MM.1S (cell line): ENCODE results near the gene HIF1AN.

Experiments
- DNase-seq: peaks from one replicate; pipeline ENCODE4 v3.0.0-alpha.2; 2015
- H2AFZ ChIP-seq: fragments of 300-600 bp; sonication (generic); 2 replicates; pipeline ENCODE4 v1.6.0; 2016; ENCODE audit warnings: antibody characterized with exemption, low read length
- H3F3A ChIP-seq: fragments of 300-600 bp; sonication (generic); 2 replicates; pipeline ENCODE4 v1.6.1; 2016; ENCODE audit warnings: mild to moderate bottlenecking, antibody characterized with exemption, low read length, moderate library complexity, mixed read lengths; ENCODE audit not compliant: insufficient read depth
- H3K27ac ChIP-seq: fragments of 300-600 bp; sonication (generic); 2 replicates; pipeline ENCODE4 v1.5.1; 2016; ENCODE audit warnings: mild to moderate bottlenecking, low read length
- H3K27me3 ChIP-seq: fragments of 300-600 bp; sonication (generic); replicated peaks from 2 replicates; pipeline ENCODE4 v1.6.0; 2016; ENCODE audit warnings: low read length; ENCODE audit not compliant: insufficient read depth
- H3K36me3 ChIP-seq: fragments of 300-600 bp; sonication (generic); replicated peaks from 2 replicates; pipeline ENCODE4 v1.6.1; 2016; ENCODE audit warnings: mild to moderate bottlenecking, low read length, mixed read lengths; ENCODE audit not compliant: insufficient read depth
- H3K4me1 ChIP-seq: fragments of 300-600 bp; sonication (generic); 2 replicates; pipeline ENCODE4 v1.6.1; 2016; ENCODE audit warnings: low read length, mixed read lengths
- H3K4me2 ChIP-seq: fragments of 300-600 bp; sonication (generic); 2 replicates; pipeline ENCODE4 v1.6.0; 2016; ENCODE audit warnings: low read depth, low read length
- H3K4me3 ChIP-seq: fragments of 300-600 bp; sonication (generic); 2 replicates; pipeline ENCODE4 v1.5.1; 2016; ENCODE audit warnings: low read length, mixed read lengths
- H3K79me2 ChIP-seq: fragments of 300-600 bp; sonication (generic); 2 replicates; pipeline ENCODE4 v1.6.1; 2016; ENCODE audit warnings: mixed run types, low read length, mixed read lengths
- H3K9ac ChIP-seq: fragments of 300-600 bp; sonication (generic); 2 replicates; pipeline ENCODE4 v1.6.1; 2016; ENCODE audit warnings: low read length, mixed read lengths
- H3K9me2 ChIP-seq: fragments of 300-600 bp; sonication (generic); replicated peaks from 2 replicates; pipeline ENCODE4 v1.6.1; 2016; ENCODE audit warnings: mild to moderate bottlenecking, low read length, mixed read lengths; ENCODE audit not compliant: insufficient read depth
- H3K9me3 ChIP-seq: fragments of 300-600 bp; sonication (generic); replicated peaks from 2 replicates; pipeline ENCODE4 v1.6.1; 2016; ENCODE audit warnings: mild to moderate bottlenecking, low read length, mixed read lengths; ENCODE audit not compliant: insufficient read depth
- H4K20me1 ChIP-seq: fragments of 300-600 bp; sonication (generic); 2 replicates; pipeline ENCODE4 v1.6.1; 2016; ENCODE audit warnings: mild to moderate bottlenecking, low read length, moderate library complexity, mixed read lengths; ENCODE audit not compliant: insufficient read depth
- CTCF ChIP-seq: fragments of 300-600 bp; sonication (generic); IDR thresholded peaks from 2 replicates; pipeline ENCODE4 v1.5.1; 2016; ENCODE audit warnings: antibody characterized with exemption, low read length, mixed read lengths
- EZH2 ChIP-seq: fragments of 300-600 bp; sonication (generic); optimal IDR thresholded peaks from 2 replicates; pipeline ENCODE3; 2017; ENCODE audit warnings: low read depth, mild to moderate bottlenecking, antibody characterized with exemption, low read length, mixed read lengths
- EZH2phosphoT487 ChIP-seq: fragments of 300-600 bp; sonication (generic); IDR thresholded peaks from 2 replicates; pipeline ENCODE4 v1.6.1; 2018; ENCODE audit warnings: antibody characterized with exemption, low read length

The HIF1AN gene

GRCh38 chr10:100522107-100522801 is 13.5 kb upstream of the HIF1AN start:
- no peaks in the 10 kb centered on the region for H3K27me3 ChIP-seq

GRCh38 chr10:100522945-100523344 is 12.8 kb upstream of the HIF1AN start:
- Histone ChIP-seq H3K27me3 (no peaks in the 10 kb centered on the region), H4K20me1 (no peaks in the 10 kb centered on the region), H3K36me3 (peaks cover 7% of the 10 kb centered on the region; the same call in 1 of the 2 replicates), H3K4me3 (no peak overlapping the region), H3K27ac (no peak overlapping the region), H2AFZ (no peak overlapping the region), H3F3A (no peaks in the 10 kb centered on the region), H3K4me2 (no peak overlapping the region), H3K9ac (no peak overlapping the region), H3K4me1 (no peaks in the 10 kb centered on the region), H3K9me3 (no peaks in the 10 kb centered on the region), H3K79me2 (peaks cover 18% of the 10 kb centered on the region), H3K9me2 (no peaks in the 10 kb centered on the region)
- TF ChIP-seq CTCF (no peak), EZH2 (no peak), EZH2phosphoT487 (no peak)
- DNase-seq = no peak

More at GRCh38 chr10:100522107-100522801, 13.5 kb upstream of the HIF1AN start:
- no peak overlapping the region for H3K27ac ChIP-seq
- H3K4me1 ChIP-seq = 0 out of 2 replicates have a peak, but pooled peaks cover under 1% of the 10 kb centered on the region
- DNase-seq = no peak
- H3F3A ChIP-seq = no peaks in the 10 kb centered on the region
- peaks cover 12% of the 10 kb centered on the region; the same call in 1 of the 2 replicates for H3K79me2 ChIP-seq
- no peak overlapping the region for H2AFZ ChIP-seq
- H3K9me3 ChIP-seq = no peaks in the 10 kb centered on the region
- H3K9ac ChIP-seq = no peak overlapping the region
- H3K4me2 ChIP-seq = no peak overlapping the region
- peaks cover 7% of the 10 kb centered on the region; the same call in 1 of the 2 replicates for H3K36me3 ChIP-seq
- no peaks in the 10 kb centered on the region for H4K20me1 ChIP-seq
- H3K9me2 ChIP-seq = no peaks in the 10 kb centered on the region
- no peak for TF ChIP-seq CTCF
- TF ChIP-seq EZH2phosphoT487 = no peak
- TF ChIP-seq EZH2 = no peak
- no peak overlapping the region for H3K4me3 ChIP-seq

- no peak overlapping the region for H3K4me3 ChIP-seq
- H3K27me3 ChIP-seq = no peaks in the 10 kb centered on the region
- TF ChIP-seq EZH2 = no peak
- TF ChIP-seq CTCF = no peak
- no peak for TF ChIP-seq EZH2phosphoT487
- no peaks in the 10 kb centered on the region for H3F3A ChIP-seq
- no peaks in the 10 kb centered on the region for H3K9me2 ChIP-seq
- peaks cover 30% of the 10 kb centered on the region for H3K79me2 ChIP-seq
- peaks cover 7% of the 10 kb centered on the region; the same call in 1 of the 2 replicates for H3K36me3 ChIP-seq
- H2AFZ ChIP-seq = no peak overlapping the region
- no peaks in the 10 kb centered on the region for H4K20me1 ChIP-seq
- H3K4me1 ChIP-seq = peaks cover 9% of the 10 kb centered on the region
- H3K9me3 ChIP-seq = no peaks in the 10 kb centered on the region
- no peak overlapping the region for H3K27ac ChIP-seq
- H3K4me2 ChIP-seq = no peak overlapping the region
- no peak for DNase-seq
- no peak overlapping the region for H3K9ac ChIP-seq
Observed at GRCh38 chr10:100524206-100524605, 11.5 kb upstream of the HIF1AN start.
